Fibroblast of lung (primary cell): ENCODE data around the gene RTF1.

Experiments
- CTCF ChIP-seq, 2 donors: IDR thresholded peaks in 1 of 2; conservative IDR thresholded peaks in 1 of 2; 1 replicate in 1 of 2; 2 replicates in 1 of 2; pipeline ENCODE4 v1.5.1; 2011 to 2012; ENCODE audit warnings: low read length in 2 of 2, control low read depth in 1 of 2, inconsistent platforms in 1 of 2, low read depth in 1 of 2, mild to moderate bottlenecking in 1 of 2
- EZH2 ChIP-seq: IDR thresholded peaks from 2 replicates; pipeline ENCODE4 v1.5.1; 2012; ENCODE audit warnings: low read length, control low read depth, mild to moderate bottlenecking; ENCODE audit errors: missing control alignments

- TF ChIP-seq CTCF (conservative IDR thresholded peaks at IDR 0.05 in 1 of 2, IDR thresholded peaks at IDR 0.05 in 1 of 2; ENCODE audit: low read depth in 1 of 2, low read length in 2 of 2) (no peak), EZH2 (no peak)
These were observed 69.4 kb downstream of the RTF1 start for GRCh38 chr15:41486286-41486685.
